ENCODE data around the gene EFL1.

- TF ChIP-seq CTCF (optimal IDR thresholded peaks at IDR 0.05 in 1 of 3, IDR thresholded peaks at IDR 0.05 in 1 of 3, conservative IDR thresholded peaks at IDR 0.05 in 1 of 3; ENCODE audit: extremely low read depth in 1 of 3, insufficient read depth in 2 of 3, low read length in 3 of 3) = no peak
- no peak for TF ChIP-seq EZH2 (IDR thresholded peaks at IDR 0.05; ENCODE audit: low read length)
Observed at GRCh38 chr15:82165948-82166376, 96.6 kb downstream of the EFL1 start.
